ENCODE measurements around the gene EXOC4.

GRCh38 chr7:133698127-133698526, 445.2 kb downstream of the EXOC4 start:
- no peak for TF ChIP-seq CTCF (IDR thresholded peaks at IDR 0.05)
- TF ChIP-seq POLR2AphosphoS5 (IDR thresholded peaks at IDR 0.05; ENCODE audit: low read depth, low read length): no peak
- TF ChIP-seq SIN3A (IDR thresholded peaks at IDR 0.05; ENCODE audit: borderline replicate concordance, insufficient read depth, low read depth, low read length): no peak
- no peak for TF ChIP-seq REST (IDR thresholded peaks at IDR 0.05; ENCODE audit: insufficient read depth in 1 of 2, low read depth in 2 of 2, low read length in 1 of 2)

Data from Panc1 (cell line).